Stimulated activated CD4-positive, alpha-beta T cell treated with anti-CD3 and anti-CD28 coated beads, Interleukin-12 subunit alpha, Interleukin-12 subunit beta, amount 100 ng/mL, for 4 hours (primary cell): ENCODE data around the gene CPA5.
"Not testable (repeated sequence)": the region's sequence is repeated elsewhere in the genome, so short reads cannot be mapped to it uniquely, and the experiment has no call there.

ENCODE experiments used
- DNase-seq: peaks from one replicate; pipeline ENCODE4 v3.0.0-alpha.2; 2020

The CPA5 gene

GRCh38 chr7:130344271-130344866 lies at the start of gene CPA5:
TSS of gene CPA5 (plus strand) at chr7:130344816. CDS start at chr7:130346486, 1,670 bp downstream.
- no peak for DNase-seq

- no peak for DNase-seq
Observed at GRCh38 chr7:130296221-130296951, 48.2 kb upstream of the CPA5 start.

GRCh38 chr7:130297628-130298543 lies 46.7 kb upstream of the CPA5 start:
- no peak for DNase-seq

GRCh38 chr7:130298544-130299326 lies 45.9 kb upstream of the CPA5 start:
- no peak for DNase-seq

- DNase-seq, result no peak
Observed at GRCh38 chr7:130299866-130300265, 44.8 kb upstream of the CPA5 start.

- DNase-seq, result no peak
Observed at GRCh38 chr7:130301501-130302020, 43.1 kb upstream of the CPA5 start.

- no peak for DNase-seq
Observed at GRCh38 chr7:130302649-130303048, 42.0 kb upstream of the CPA5 start.

GRCh38 chr7:130303127-130303526 lies 41.5 kb upstream of the CPA5 start:
- no peak for DNase-seq

- DNase-seq, result no peak
Observed at GRCh38 chr7:130303551-130303950, 41.1 kb upstream of the CPA5 start.

GRCh38 chr7:130303982-130304381 lies 40.6 kb upstream of the CPA5 start:
- DNase-seq, result no peak

- no peak for DNase-seq
Observed at GRCh38 chr7:130304878-130305277, 39.7 kb upstream of the CPA5 start.

- DNase-seq, result no peak
Observed at GRCh38 chr7:130305433-130306042, 39.1 kb upstream of the CPA5 start.

GRCh38 chr7:130309986-130310385 lies 34.6 kb upstream of the CPA5 start:
- no peak for DNase-seq

- DNase-seq, result no peak
Observed at GRCh38 chr7:130314305-130314704, 30.3 kb upstream of the CPA5 start.

- no peak for DNase-seq
Observed at GRCh38 chr7:130319541-130319940, 25.1 kb upstream of the CPA5 start.

GRCh38 chr7:130321542-130322229 lies 22.9 kb upstream of the CPA5 start:
- DNase-seq, result not testable (repeated sequence)

GRCh38 chr7:130322615-130323014 lies 22.0 kb upstream of the CPA5 start:
- DNase-seq, result no peak

- no peak for DNase-seq
Observed at GRCh38 chr7:130324306-130324943, 20.2 kb upstream of the CPA5 start.

- no peak for DNase-seq
Observed at GRCh38 chr7:130329681-130330080, 14.9 kb upstream of the CPA5 start.

- DNase-seq, result no peak
Observed at GRCh38 chr7:130332259-130333053, 12.2 kb upstream of the CPA5 start.
